ENCODE data around the gene TROAP. TPM values are rescaled to one million over a fixed set of nuclear protein-coding genes. Genes with fewer than 3 reads are reported as not detected.
"Not testable (repeated sequence)": the region's sequence is repeated elsewhere in the genome, so short reads cannot be mapped to it uniquely, and the experiment has no call there.

TROAP gene
- total RNA-seq, 2 experiments from 2014 or later = 73.8 to 80.4 TPM

DNA sequence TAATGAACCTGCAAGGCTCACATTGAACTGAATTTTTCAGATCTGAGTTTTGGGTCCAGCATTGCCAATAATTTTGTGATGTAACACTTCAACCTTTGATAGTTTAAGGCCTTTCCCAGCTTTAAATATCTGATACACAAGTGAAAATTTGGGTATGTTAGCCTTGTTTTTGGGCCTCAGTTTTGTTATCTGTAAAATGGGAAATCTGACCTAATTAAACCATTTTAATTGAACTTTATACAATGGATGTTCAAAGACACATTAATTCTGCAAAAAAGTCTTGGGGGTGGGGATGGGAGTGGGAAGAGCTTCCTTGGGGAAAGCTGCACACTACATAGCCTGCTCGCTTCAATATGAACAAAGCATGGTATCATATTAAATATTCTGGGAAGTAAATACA, 39.0 kb downstream of the TROAP start:
- Mint-ChIP-seq H3K9me3 (no peaks in the 10 kb centered on the region), H3K27me3 (peaks cover 17% of the 10 kb centered on the region), H3K4me1 (peaks cover 14% of the 10 kb centered on the region), H3K27ac (no peak overlapping the region), H3K36me3 (no peaks in the 10 kb centered on the region), H3K4me3 (no peak overlapping the region)
- no peak for DNase-seq
- POLR2A ChIA-PET = no interaction called here
- ATAC-seq (ENCODE audit: low read depth) = no peak

DNA sequence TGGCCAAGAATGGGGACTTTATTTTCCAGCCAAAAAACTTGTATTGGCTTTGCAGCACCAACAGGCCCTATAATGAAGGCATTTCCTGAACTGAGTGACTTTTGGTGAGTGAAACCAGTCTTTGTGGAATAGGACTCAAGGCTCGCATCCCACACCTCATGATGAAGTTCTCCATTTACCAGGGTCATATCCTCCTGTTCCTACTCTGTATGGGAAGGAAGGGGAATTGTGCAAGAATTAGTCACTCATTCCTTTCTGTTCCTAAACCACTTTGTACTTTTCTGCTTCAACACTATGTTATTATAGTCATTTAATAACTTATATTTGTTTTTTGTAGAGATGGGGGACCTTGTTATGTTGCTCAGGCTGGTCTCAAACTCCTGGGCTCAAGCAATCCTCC, 41.9 kb downstream of the TROAP start:
- Mint-ChIP-seq H3K27me3 (peaks cover 6% of the 10 kb centered on the region), H3K27ac (no peak overlapping the region), H3K4me1 (peaks cover 22% of the 10 kb centered on the region), H3K9me3 (no peaks in the 10 kb centered on the region), H3K36me3 (no peaks in the 10 kb centered on the region), H3K4me3 (no peak overlapping the region)
- ATAC-seq (ENCODE audit: low read depth) (no peak), DNase-seq (no peak)
- POLR2A ChIA-PET = interaction anchor here (1.0 to 2.6 kb wide), 3 partner anchors 171 to 258 kb away, joined by 3 to 10 read pairs (median 5); partner anchors contain the start of genes MCRS1 and PRPF40B

DNA sequence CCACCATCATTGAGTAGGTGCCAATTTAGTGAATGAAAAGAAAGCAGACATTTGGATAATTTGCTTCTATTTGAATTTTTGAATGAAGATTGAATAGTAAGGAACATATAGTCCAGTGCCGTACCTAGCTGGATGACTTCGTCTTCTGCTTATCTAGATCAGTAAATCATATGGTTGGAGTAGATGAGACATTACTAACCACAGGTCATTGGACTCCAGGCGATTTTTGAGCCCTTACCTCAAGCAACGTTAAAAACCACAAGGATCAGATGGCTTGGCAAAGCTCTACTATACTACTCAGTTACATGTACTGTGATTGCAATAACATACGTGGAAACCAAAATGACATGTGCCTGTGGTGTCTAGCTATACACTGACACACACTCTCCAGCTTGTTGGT, 42.5 kb downstream of the TROAP start:
- DNase-seq (no peak), ATAC-seq (ENCODE audit: low read depth) (no peak)
- POLR2A ChIA-PET = interaction anchor here (1.0 to 2.6 kb wide), 4 partner anchors 19 to 257 kb away, joined by 3 to 18 read pairs (median 8); partner anchors contain the start of genes DNAJC22, MCRS1 and PRPF40B
- Mint-ChIP-seq H3K27me3 (peaks cover 6% of the 10 kb centered on the region), H3K36me3 (peaks cover 1% of the 10 kb centered on the region), H3K9me3 (no peaks in the 10 kb centered on the region), H3K27ac (peak overlapping the region; percentile 56), H3K4me1 (peaks cover 24% of the 10 kb centered on the region), H3K4me3 (peak overlapping the region; percentile 90)

DNA sequence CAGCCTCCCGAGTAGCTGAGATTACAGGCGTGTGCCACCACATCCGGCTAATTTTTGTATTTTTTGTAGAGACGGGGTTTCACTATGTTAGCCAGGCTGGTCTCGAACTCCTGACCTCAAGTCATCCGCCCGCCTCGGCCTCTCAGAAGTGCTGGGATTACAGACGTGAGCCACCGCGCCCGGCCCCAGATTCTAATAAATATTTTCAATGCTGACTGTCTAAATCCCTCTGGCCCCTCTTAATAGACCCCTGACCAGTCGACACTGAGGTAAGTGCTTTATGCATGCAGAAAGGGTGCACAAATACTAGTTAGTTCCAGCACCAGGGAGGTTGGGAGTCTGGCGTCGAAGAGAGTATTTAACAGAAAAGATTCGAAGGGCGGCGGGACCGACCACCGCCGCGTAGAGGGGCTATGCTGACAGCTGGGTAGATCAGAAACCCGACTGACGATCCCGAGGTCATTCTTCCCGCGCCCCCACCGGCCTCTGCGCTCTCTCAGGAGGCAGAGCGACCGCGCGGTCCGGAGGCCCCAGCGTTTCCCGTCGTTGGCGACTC, 43.1 kb downstream of the TROAP start:
- H3K36me3 Mint-ChIP-seq = peaks cover 4% of the 10 kb centered on the region
- peak overlapping the region; percentile 90 for H3K4me3 Mint-ChIP-seq
- H3K4me1 Mint-ChIP-seq = peaks cover 24% of the 10 kb centered on the region
- peak overlapping the region; percentile 97 for H3K27ac Mint-ChIP-seq
- POLR2A ChIA-PET = interaction anchor here (0.9 to 2.6 kb wide), 16 partner anchors 8 to 257 kb away, joined by 3 to 18 read pairs (median 6); partner anchors contain the start of genes DNAJC22, MCRS1, PRPF40B and TROAP
- ATAC-seq (ENCODE audit: low read depth) (no peak), DNase-seq (peak; percentile 35)
- peaks cover 6% of the 10 kb centered on the region for H3K27me3 Mint-ChIP-seq
- no peaks in the 10 kb centered on the region for H3K9me3 Mint-ChIP-seq

DNA sequence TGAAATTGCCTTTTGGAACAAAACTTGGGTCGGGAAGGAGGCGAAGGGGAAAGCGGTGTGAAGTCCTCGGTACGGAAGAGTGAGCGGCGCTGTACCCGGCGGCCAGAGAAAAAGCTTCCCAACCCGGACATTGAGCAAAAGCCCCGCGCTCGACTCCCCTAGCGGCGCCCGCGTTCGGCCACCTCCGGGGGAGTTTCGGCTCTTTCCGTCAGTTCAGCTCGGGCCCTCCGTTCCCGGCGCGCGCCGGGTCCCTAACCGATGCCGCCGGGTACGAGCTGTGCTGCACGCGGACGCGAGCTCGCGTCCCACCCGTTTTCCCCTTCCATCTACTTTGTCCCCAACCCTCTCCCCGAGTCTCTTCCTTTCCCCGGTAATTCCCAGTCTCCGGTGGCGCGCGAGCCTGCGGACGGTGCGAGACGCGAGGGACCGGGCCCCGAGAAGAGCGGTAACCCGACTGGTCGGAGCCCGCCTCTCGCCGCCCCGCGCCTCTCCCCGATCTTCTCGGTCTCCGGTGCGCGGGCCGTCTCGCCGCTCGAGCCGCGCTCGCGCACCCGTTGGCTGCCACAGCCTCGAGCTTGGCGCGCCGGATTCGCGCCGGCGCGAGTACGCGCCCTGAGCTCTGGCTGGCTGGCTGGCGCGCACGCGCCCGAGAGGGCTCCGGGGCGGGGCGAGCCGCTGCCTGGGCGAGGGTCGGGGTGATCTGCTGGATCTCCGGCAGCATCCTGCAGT, 43.8 kb downstream of the TROAP start:
- H3K4me3 Mint-ChIP-seq = peak overlapping the region; percentile 90
- peaks cover 2% of the 10 kb centered on the region for H3K27me3 Mint-ChIP-seq
- H3K9me3 Mint-ChIP-seq = no peaks in the 10 kb centered on the region
- peaks cover 26% of the 10 kb centered on the region for H3K4me1 Mint-ChIP-seq
- peak; percentile 83 for ATAC-seq (ENCODE audit: low read depth)
- H3K36me3 Mint-ChIP-seq = peaks cover 7% of the 10 kb centered on the region
- DNase-seq = peak; percentile 92
- POLR2A ChIA-PET = interaction anchor here (0.6 to 2.6 kb wide), 23 partner anchors 8 to 476 kb away, joined by 3 to 18 read pairs (median 4); partner anchors contain the start of genes BCDIN3D, DNAJC22, MCRS1 and TROAP
- H3K27ac Mint-ChIP-seq = peak overlapping the region; percentile 97

DNA sequence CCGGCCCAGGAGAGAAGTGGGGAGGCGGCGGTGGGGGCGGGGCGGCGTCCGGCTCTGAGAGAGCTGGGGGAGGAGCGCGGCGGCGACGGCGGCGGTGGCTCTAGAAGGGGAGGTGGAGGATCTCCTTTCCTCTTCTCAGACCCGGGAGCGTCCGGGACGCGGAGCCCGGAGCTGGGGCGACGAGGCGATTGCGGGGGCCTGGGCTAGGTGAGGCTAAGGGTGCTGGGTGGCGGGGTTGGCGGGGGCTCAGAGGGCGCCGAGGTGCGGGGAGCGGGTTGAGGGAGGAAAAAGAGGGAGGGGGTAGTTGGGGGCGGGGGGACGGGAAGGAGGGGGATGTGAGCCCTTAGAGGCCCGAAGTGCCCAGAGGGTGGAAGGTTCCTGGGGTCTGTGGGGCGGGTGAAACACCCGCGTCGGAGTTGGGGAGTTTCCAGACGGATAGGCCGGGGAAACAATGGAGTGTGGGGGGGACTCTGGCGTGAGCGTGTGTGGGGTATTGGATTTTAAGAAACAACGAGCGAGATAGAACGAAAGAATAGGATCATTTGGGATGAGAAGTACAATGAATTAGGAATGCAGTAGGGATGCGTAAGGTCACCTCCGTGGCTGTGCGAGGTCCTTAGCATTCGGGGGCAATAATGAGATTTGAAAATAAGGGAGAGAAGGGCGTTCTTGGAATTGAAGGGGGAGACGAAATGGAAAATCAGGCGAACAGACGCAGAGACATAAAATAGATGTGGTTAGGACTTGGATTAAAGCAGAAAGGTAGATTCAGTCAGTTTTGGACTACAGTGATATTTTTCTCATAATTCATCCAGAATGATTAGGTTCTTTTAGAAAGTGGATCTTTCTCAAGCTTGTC, 44.6 kb downstream of the TROAP start, which contains the start of gene SPATS2:
Gene SPATS2, plus strand, starts transcription at position 82 of the 859 bp plus-strand sequence. CDS start 93,551 bp downstream, outside the sequence.
- peaks cover 27% of the 10 kb centered on the region for H3K4me1 Mint-ChIP-seq
- H3K36me3 Mint-ChIP-seq = peaks cover 8% of the 10 kb centered on the region
- POLR2A ChIA-PET = interaction anchor here (0.6 to 2.6 kb wide), 22 partner anchors 8 to 475 kb away, joined by 3 to 18 read pairs (median 4); partner anchors contain the start of genes BCDIN3D, DNAJC22, MCRS1 and TROAP
- peak within 1 kb of the TSS; percentile 97 for H3K27ac Mint-ChIP-seq
- peaks cover 2% of the 10 kb centered on the region for H3K27me3 Mint-ChIP-seq
- H3K9me3 Mint-ChIP-seq = no peaks in the 10 kb centered on the region
- peak within 1 kb of the TSS; percentile 90 for H3K4me3 Mint-ChIP-seq
- ATAC-seq (ENCODE audit: low read depth) = no peak
- DNase-seq = no peak

DNA sequence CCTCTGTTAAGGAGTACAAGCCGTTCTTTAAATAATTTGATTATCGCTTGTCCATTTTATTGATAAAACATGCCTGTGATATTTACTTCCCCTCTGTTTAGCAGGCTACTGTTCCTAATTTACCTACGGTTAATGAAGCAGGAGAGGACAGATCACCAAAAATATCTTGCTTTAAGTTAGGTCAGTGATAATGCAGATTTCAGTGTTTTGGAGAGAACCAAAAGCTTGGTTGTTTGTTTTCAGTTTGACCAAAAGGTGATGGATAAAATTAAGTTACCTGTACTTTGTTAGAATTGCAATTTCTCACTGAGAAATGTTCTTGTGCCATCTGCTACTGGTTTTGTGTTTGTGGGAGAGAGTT, 45.2 kb downstream of the TROAP start:
- ATAC-seq (ENCODE audit: low read depth) = no peak
- no peak for DNase-seq
- H3K9me3 Mint-ChIP-seq = no peaks in the 10 kb centered on the region
- H3K27ac Mint-ChIP-seq = peak overlapping the region; percentile 97
- peaks cover 9% of the 10 kb centered on the region for H3K36me3 Mint-ChIP-seq
- POLR2A ChIA-PET = interaction anchor here (2.1 kb wide), 1 partner anchor 146 kb away, joined by 13 read pairs; no protein-coding TSS in a partner anchor
- peaks cover 2% of the 10 kb centered on the region for H3K27me3 Mint-ChIP-seq
- H3K4me3 Mint-ChIP-seq = peak overlapping the region; percentile 90
- H3K4me1 Mint-ChIP-seq = peaks cover 28% of the 10 kb centered on the region

DNA sequence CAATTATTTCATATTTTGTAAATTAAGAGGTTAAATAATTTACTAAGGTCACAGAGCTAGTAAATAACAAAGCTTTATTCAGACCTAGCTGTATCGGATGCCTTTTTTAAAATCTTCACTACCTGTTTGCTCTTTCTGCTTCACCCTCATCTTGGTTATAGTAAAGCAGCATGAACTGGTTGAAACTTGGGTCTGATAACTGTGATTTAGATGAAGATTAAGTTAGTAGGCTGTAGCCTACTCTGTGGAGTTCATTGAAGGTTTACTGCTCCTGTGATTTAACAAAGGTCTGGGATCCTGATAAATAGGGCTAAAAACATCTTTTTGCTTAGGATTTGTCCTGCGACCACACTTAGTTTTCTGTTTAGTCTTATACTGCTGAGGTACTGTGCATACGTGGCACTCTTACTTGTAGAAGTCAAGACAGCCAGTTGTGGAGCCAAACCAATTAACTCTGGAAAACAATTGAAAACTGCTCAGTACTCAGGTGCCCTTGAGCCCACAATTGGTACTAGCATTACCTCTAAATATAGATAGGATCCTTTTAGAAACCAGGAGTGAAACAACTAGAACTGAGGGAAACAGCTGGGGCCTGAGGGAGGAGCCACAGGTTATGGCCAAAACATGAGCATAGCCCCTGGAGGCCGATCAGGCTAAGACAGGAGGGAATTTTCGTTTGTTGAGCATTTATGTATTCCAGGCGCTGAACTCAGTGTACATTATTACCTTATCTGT, 46.5 kb downstream of the TROAP start:
- Mint-ChIP-seq H3K36me3 (peaks cover 9% of the 10 kb centered on the region), H3K4me1 (peaks cover 28% of the 10 kb centered on the region), H3K4me3 (peak overlapping the region; percentile 52), H3K27me3 (no peaks in the 10 kb centered on the region), H3K27ac (peak overlapping the region; percentile 12), H3K9me3 (no peaks in the 10 kb centered on the region)
- DNase-seq (no peak), ATAC-seq (ENCODE audit: low read depth) (no peak)
- POLR2A ChIA-PET = interaction anchor here (0.6 to 1.0 kb wide), 3 partner anchors 10 to 555 kb away, joined by 3 to 4 read pairs (median 3); no protein-coding TSS in a partner anchor

DNA sequence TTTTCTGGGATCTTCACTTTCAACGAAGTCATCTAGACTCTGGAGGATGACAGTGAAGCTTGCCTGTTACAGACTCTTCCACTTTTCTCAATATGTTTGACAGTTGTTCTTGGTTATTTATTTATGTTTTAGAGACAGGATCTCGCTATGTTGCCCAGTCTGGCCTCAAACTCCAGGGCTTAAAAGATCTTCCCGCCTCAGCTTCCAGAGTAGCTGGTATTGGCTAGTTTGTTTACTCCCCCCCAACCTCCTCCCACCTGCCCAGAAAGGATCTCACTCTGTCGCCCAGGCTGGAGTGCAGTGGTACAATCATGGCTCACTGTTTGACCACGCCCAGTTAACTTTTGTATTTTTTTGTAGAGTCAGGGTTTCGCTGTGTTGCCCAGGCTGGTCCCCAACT, 47.5 kb downstream of the TROAP start:
- DNase-seq (no peak), ATAC-seq (ENCODE audit: low read depth) (no peak)
- peaks cover 28% of the 10 kb centered on the region for H3K4me1 Mint-ChIP-seq
- H3K36me3 Mint-ChIP-seq = peaks cover 9% of the 10 kb centered on the region
- H3K4me3 Mint-ChIP-seq = no peak overlapping the region
- H3K27ac Mint-ChIP-seq = no peak overlapping the region
- no peaks in the 10 kb centered on the region for H3K27me3 Mint-ChIP-seq
- POLR2A ChIA-PET = no interaction called here
- H3K9me3 Mint-ChIP-seq = no peaks in the 10 kb centered on the region

DNA sequence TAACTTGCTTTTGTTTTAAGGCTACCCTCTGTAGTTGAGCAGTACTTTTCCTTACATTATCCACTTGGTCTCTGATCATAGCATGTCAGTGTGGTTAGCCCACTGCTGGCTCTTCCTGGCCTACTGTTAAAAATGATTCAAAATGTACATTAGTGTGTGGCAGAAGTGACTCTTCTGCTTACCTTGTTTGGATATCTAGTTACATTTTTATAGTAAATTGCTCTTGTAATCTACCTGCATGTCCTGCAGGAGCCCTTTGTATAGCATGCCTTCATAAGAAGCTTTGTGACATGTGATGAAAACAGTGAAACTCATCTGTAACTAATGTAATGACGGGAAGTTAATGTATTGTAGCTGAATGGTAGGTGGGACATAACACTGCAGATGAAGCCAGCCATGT, 52.4 kb downstream of the TROAP start:
- H3K4me1 Mint-ChIP-seq = peaks cover 8% of the 10 kb centered on the region
- no peak overlapping the region for H3K4me3 Mint-ChIP-seq
- H3K27ac Mint-ChIP-seq = no peak overlapping the region
- POLR2A ChIA-PET = interaction anchor here (0.5 to 1.2 kb wide), 2 partner anchors 8 to 89 kb away, joined by 5 to 6 read pairs; partner anchors contain the start of gene SPATS2
- no peak for DNase-seq
- no peaks in the 10 kb centered on the region for H3K27me3 Mint-ChIP-seq
- no peak for ATAC-seq (ENCODE audit: low read depth)
- no peaks in the 10 kb centered on the region for H3K9me3 Mint-ChIP-seq
- H3K36me3 Mint-ChIP-seq = peaks cover 9% of the 10 kb centered on the region

DNA sequence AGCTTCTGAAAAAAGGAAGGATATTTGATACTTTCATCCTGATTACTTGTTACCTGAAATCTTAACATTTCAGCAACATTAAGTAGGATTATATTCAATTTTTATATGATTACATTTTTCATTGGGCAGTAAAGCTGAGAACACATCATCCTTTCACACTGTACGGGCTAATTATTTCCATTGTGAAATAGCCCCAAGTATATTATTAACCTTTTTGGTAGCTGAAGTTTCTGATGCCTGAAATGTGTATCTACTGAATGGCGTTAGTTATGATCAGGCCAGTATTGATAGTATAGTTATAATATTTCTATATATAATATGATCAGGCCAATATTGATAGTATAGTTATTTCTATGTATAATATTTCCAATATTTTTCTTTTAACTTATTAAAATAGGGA, 54.3 kb downstream of the TROAP start:
- no peaks in the 10 kb centered on the region for H3K9me3 Mint-ChIP-seq
- DNase-seq = no peak

DNA sequence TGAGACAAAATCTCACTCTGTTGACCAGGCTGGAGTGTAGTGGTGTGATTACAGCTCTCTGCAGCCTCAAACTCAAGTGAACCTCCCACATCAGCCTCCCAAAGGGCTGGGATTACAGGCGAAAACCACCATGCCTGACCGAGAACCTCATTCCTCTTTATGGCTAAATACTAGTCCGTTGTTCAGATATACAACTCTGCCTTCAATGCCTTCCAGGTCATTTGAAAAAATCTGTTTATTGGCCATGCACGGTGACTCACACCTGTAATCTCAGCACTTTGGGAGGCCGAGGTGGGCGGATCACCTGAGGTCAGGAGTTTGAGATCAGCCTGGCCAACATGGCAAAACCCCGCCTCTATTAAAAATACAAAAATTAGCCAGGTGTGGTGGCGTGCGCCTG, 57.1 kb downstream of the TROAP start:
- H3K9me3 Mint-ChIP-seq; H3K36me3 Mint-ChIP-seq; H3K27ac Mint-ChIP-seq; H3K27me3 Mint-ChIP-seq; ATAC-seq (ENCODE audit: low read depth); POLR2A ChIA-PET; DNase-seq; H3K4me1 Mint-ChIP-seq; H3K4me3 Mint-ChIP-seq: not testable (repeated sequence)

More for the DNA sequence above, 54.3 kb downstream of the TROAP start:
- ATAC-seq (ENCODE audit: low read depth) = no peak
- H3K36me3 Mint-ChIP-seq = peaks cover 2% of the 10 kb centered on the region
- no peak overlapping the region for H3K4me3 Mint-ChIP-seq
- POLR2A ChIA-PET = interaction anchor here (0.6 to 1.6 kb wide), 2 partner anchors 10 to 76 kb away, joined by 5 to 6 read pairs; partner anchors contain the start of gene SPATS2
- H3K27me3 Mint-ChIP-seq = no peaks in the 10 kb centered on the region
- peaks cover 6% of the 10 kb centered on the region for H3K4me1 Mint-ChIP-seq
- H3K27ac Mint-ChIP-seq = no peak overlapping the region

All from activated naive CD8-positive, alpha-beta T cell treated with anti-CD3 and anti-CD28 coated beads, Interleukin-2, amount 10 ng/mL, durations not matched to agents 7 days and 5 days (primary cell).